ENCODE data around the gene TOGARAM1.

TOGARAM1 gene

GRCh38 chr14:44968714-44969113, 6.7 kb downstream of the TOGARAM1 start:
- no peak overlapping the region for H3K4me3 ChIP-seq (ENCODE audit: control insufficient read depth, low read depth, low read length)
- no peak for DNase-seq (ENCODE audit: low read depth)
- TF ChIP-seq CTCF (conservative IDR thresholded peaks at IDR 0.05; ENCODE audit: control insufficient read depth, insufficient read depth, low read depth, low read length): no peak

- no peak overlapping the region for H3K4me3 ChIP-seq (ENCODE audit: control insufficient read depth, low read depth, low read length)
- no peak for DNase-seq (ENCODE audit: low read depth)
- TF ChIP-seq CTCF (conservative IDR thresholded peaks at IDR 0.05; ENCODE audit: control insufficient read depth, insufficient read depth, low read depth, low read length): no peak
Measured at GRCh38 chr14:44970907-44971306, 8.9 kb downstream of the TOGARAM1 start.

GRCh38 chr14:44971459-44971858, 9.5 kb downstream of the TOGARAM1 start:
- no peak for DNase-seq (ENCODE audit: low read depth)
- no peak overlapping the region for H3K4me3 ChIP-seq (ENCODE audit: control insufficient read depth, low read depth, low read length)
- TF ChIP-seq CTCF (conservative IDR thresholded peaks at IDR 0.05; ENCODE audit: control insufficient read depth, insufficient read depth, low read depth, low read length): no peak

GRCh38 chr14:44979273-44979672, 17.3 kb downstream of the TOGARAM1 start:
- TF ChIP-seq CTCF (conservative IDR thresholded peaks at IDR 0.05; ENCODE audit: control insufficient read depth, insufficient read depth, low read depth, low read length): no peak
- H3K4me3 ChIP-seq (ENCODE audit: control insufficient read depth, low read depth, low read length): no peak overlapping the region

GRCh38 chr14:44979740-44980356, 17.9 kb downstream of the TOGARAM1 start:
- no peak overlapping the region for H3K4me3 ChIP-seq (ENCODE audit: control insufficient read depth, low read depth, low read length)
- no peak for DNase-seq (ENCODE audit: low read depth)
- TF ChIP-seq CTCF (conservative IDR thresholded peaks at IDR 0.05; ENCODE audit: control insufficient read depth, insufficient read depth, low read depth, low read length): no peak

More at GRCh38 chr14:44979273-44979672, 17.3 kb downstream of the TOGARAM1 start:
- no peak for DNase-seq (ENCODE audit: low read depth)

GRCh38 chr14:44981198-44981597, 19.2 kb downstream of the TOGARAM1 start:
- DNase-seq (ENCODE audit: low read depth): no peak

More at GRCh38 chr14:44981198-44981597, 19.2 kb downstream of the TOGARAM1 start:
- H3K4me3 ChIP-seq (ENCODE audit: control insufficient read depth, low read depth, low read length): no peak overlapping the region
- TF ChIP-seq CTCF (conservative IDR thresholded peaks at IDR 0.05; ENCODE audit: control insufficient read depth, insufficient read depth, low read depth, low read length): no peak
